Head of caudate nucleus (tissue), 42 donors: ENCODE data around the gene EDEM1.
"Not testable (repeated sequence)": the region's sequence is repeated elsewhere in the genome, so short reads cannot be mapped to it uniquely, and the experiment has no call there.

Source experiments
- DNase-seq, 42 donors: peaks; one replicate each; pipeline versions ENCODE4 v3.0.0 to v3.0.0-alpha.2; 2020 to 2021; ENCODE audit warnings: mixed read lengths in 7 of 42
- intact Hi-C: fragments of 100-400 bp; cut with DNase I; formaldehyde crosslinking; loops from one replicate; pipeline ENCODE4 v1.15.0; 2022

The EDEM1 gene

GRCh38 chr3:5169807-5170206 lies 17.7 kb upstream of the EDEM1 start:
- no peak for DNase-seq
- intact Hi-C loops = no loop called here

DNA sequence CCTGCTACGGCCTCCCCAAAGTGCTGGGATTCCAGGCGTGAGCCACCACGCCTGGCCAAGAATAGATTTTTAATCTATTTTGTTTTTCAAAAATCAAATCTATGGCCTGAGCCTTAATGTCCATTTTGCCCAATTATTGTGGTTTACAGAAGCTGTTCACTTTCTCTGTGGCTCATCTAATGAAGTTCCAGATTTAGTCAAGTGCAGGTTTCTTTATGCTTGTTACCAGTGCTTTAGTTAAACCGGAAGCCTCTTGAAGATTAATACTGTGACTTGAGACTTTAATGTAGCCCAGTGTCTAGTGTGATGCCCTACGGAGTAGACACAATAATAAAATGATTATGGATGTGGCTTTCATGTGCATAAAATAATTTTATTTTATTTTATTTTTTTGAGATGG lies 16.5 kb upstream of the EDEM1 start:
- intact Hi-C loops = no loop called here

DNA sequence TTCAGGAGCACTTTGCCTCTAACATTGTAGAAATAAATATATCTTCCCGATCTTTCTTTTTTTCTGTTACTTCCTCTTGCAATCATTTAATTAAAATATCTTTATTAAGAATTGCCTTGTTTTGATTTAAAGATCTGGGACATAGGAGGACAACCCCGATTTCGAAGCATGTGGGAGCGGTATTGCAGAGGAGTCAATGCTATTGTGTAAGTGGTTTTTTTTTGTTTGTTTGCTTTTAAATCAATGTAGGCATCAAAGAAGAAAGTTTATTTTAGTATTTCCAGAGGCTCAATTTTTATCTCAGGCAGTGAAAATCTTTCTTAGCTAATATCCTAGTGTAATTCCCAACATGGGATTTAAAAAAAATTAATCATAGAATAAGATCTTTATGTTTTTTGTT lies 15.5 kb upstream of the EDEM1 start:
- intact Hi-C loops = no loop called here
- DNase-seq = no peak

More for the DNA sequence above, 16.5 kb upstream of the EDEM1 start:
- no peak for DNase-seq

GRCh38 chr3:5179036-5179435 lies 8.5 kb upstream of the EDEM1 start:
- DNase-seq, intact Hi-C loops: not testable (repeated sequence)

- DNase-seq = no peak
Measured at GRCh38 chr3:5181469-5182141, 5.9 kb upstream of the EDEM1 start.

GRCh38 chr3:5183714-5184113 lies 3.8 kb upstream of the EDEM1 start:
- DNase-seq, intact Hi-C loops: not testable (repeated sequence)

More at GRCh38 chr3:5181469-5182141, 5.9 kb upstream of the EDEM1 start:
- intact Hi-C loops = no loop called here

DNA sequence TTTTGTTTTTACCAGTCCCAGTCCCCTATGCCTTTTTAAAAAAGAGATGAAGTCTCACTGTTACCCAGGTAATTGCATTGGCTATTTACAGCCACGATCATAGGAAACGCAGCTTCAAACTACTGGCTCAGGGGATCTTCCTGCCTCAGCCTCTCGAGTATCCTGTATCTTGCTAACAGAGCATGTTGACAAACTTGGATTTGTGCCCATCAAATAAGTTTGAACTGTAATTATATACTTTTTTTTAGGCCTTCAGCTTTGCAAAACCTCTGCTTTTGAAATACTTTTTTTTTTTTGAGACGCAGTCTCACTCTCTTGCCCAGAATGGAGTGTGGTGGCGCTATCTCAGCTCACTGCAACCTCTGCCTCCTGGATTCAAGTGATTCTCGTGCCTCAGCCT lies 3.0 kb upstream of the EDEM1 start:
- DNase-seq = no peak
- intact Hi-C loops = no loop called here

GRCh38 chr3:5185093-5185673 lies 2.3 kb upstream of the EDEM1 start:
- no peak for DNase-seq
- intact Hi-C loops = loop anchor here (5.0 kb wide), 1 partner anchor 63 kb away; the partner anchor contains the start of gene ARL8B

DNA sequence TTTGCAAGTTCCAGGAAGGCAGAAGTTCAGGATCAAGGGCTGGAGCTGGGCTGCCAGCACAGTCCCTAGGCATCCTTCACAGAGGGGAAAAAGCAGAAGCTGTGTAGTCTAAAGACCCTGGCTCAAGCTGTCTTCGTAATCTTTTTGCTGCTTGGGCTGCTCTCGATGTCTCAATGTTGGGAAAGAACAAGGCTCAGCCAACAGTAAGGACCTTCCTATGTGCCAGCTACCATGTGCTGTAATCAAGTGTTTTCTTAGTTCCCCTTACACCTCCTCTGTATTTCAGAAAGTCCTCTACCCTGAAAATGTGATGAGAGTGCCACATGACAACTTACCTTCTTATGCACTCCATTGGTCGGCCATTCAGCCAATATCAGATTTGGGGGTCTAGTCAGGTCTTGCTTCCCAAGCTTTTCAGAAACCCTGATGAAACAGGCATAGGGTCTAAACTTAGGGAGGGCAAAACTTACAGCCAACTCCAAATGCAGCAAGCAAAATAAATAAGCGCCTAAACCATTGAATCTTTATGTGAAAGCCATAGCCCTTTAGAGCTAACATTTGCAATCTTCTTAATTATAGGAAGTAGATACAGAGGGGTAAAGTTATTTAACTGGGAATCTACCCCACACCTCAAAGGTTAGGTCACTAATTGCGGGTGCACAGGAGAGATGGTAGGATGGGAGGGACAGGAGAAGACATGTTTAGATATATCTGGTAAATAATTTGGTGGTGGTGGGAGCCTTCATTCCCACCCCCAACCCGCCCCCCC lies 1.2 kb upstream of the EDEM1 start:
- intact Hi-C loops = loop anchor here (5.0 kb wide), 1 partner anchor 64 kb away; the partner anchor contains the start of gene ARL8B

DNA sequence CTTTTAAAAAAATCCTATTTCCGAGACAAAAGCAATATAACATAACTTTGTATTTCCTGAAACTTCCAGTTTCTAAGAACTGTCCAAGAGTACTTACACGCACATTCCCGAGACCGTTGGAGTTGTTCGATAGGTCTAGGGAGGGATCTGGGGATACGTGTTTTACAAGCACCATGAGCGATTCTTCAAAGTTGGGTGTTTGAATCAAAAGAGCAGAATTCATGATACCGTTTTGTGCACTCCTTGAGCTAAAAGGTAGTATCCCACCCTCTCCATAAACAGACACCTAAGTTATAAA lies 700 bp upstream of the EDEM1 start:
- intact Hi-C loops = loop anchor here (5.0 kb wide), 1 partner anchor 65 kb away; the partner anchor contains the start of gene ARL8B
- no peak for DNase-seq

More for the DNA sequence above, 1.2 kb upstream of the EDEM1 start:
- peak in 1 of 42 donors; percentile 21 for DNase-seq

DNA sequence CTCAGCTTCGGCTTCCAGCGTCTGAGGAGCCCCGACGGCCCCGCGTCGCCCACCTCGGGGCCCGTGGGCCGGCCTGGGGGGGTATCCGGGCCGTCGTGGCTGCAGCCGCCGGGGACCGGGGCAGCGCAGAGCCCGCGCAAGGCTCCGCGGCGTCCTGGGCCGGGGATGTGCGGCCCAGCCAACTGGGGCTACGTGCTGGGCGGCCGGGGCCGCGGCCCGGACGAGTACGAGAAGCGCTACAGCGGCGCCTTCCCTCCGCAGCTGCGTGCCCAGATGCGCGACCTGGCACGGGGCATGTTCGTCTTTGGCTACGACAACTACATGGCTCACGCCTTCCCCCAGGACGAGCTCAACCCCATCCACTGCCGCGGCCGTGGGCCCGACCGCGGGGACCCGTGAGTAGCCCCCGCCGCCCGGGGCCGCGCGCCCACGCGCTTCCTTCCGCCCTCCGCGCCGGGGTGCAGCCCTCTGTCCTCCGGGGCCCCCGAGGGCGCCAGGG lies 462 bp downstream of the EDEM1 start:
- intact Hi-C loops = loop anchor here (5.0 kb wide), 1 partner anchor 66 kb away; the partner anchor contains the start of gene ARL8B
- DNase-seq = peak in 34 of 42 donors; percentile 21 to 64 (median 37)

DNA sequence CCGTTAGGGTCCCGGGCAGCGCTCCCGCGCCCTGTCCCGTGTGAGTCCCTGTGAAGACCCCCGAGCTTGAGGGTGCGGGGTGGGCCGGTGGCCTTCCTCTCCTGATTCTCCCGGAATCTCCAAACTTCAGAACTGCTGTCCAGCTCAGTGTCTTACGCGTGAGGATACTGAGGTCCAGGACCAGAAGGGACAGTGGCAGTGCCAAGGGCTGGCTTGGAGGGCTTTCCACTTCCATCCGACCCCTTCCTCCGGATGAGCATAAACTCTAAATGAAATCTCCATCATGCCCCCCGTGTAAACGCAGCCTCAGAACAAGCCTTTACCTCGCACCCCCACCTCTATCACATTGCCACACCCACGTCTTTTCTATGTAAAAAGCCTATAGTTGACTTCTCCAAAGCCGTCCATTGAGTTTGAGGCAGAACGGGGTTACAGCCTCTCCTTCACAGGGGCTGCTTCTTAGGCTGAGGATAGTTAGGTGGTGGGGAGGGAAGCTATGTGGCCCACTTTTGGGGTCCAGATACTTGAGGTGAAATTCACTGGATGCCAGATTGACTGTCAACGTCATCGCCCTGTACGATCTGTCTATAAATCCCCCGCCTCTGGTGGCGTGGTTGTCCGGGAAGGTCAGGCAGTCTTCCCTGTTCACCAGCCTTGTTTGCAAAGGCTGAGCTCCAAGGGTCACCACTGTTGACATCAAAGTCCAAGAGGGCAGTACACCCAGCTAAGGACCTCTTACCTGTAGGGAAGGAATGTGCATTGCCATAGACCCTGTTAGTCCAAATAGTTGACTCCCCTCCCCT lies 1.1 kb downstream of the EDEM1 start:
- intact Hi-C loops = loop anchor here (5.0 kb wide), 1 partner anchor 66 kb away; the partner anchor contains the start of gene ARL8B

DNA sequence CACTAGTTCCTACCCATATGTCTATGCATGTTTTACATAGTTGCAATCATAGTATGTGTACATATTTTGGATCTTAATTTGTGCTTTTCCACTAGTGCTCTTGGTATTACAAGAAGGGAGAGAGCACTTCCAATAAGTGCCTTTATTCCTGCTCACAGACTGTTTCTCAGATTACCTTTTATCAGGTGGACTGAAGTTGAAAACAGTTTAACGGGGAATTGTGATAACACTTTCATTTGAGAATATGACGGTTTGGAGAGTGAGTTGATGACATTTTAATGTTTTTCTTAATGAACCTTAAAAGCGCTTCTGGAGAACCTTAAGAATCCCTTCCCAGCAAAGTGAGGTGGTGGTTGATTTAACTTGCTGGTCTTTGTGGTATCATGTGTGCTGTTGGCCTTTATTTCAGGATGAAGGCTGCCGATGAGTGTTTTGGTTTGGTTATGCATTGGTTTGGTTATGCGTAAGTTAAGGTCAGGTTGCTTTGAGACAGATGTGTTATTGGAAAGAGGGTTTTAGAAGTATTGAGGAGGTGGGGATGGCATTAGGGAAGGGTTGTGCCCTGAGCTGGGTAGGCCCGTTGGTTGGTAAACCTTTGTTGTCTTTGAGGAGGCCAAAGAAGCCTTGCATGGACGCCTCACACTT lies 2.8 kb downstream of the EDEM1 start:
- intact Hi-C loops = no loop called here
- DNase-seq = no peak

More for the DNA sequence above, 1.1 kb downstream of the EDEM1 start:
- DNase-seq = peak in 6 of 42 donors; percentile 10 to 19 (median 13)

- intact Hi-C loops = no loop called here
- DNase-seq = no peak
Measured at GRCh38 chr3:5191555-5192304, 4.2 kb downstream of the EDEM1 start.

DNA sequence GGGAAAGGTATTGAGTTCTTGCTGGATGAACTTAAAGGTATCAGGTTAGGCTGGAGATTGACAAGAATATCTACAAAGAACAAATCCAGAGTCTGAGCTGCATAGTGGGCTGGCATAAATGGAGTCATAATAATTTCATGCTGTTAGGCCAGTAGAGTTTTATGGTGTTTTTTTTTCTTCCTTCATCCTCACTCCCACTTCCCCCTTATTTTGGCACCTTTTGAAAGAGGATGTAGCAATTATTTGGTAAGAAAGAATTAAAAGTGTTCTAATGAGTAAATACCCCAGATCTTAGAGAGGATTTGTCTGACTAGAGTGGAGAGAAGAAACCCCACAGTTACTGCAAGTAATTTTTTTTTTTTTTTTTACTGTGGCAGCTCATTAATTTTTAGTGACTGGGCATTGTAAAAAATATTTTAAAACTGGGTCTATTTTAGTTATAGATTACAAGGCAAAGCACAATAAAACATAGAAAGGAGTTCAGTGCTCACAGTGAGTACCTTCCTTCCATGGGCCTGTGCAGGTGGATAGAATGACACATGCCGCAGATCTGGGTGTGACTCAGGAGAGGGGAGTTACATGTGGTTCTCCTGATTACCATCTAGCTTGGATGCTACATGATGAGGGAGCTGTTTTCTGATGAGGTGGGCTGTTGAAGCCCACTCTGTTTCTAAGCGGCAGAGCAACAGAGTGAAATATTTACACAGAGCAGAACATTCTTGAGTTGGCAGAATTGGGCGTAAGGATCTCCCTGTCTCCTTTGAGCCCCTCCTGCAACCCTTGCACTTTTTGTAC lies 5.3 kb downstream of the EDEM1 start:
- DNase-seq = no peak
- intact Hi-C loops = no loop called here

DNA sequence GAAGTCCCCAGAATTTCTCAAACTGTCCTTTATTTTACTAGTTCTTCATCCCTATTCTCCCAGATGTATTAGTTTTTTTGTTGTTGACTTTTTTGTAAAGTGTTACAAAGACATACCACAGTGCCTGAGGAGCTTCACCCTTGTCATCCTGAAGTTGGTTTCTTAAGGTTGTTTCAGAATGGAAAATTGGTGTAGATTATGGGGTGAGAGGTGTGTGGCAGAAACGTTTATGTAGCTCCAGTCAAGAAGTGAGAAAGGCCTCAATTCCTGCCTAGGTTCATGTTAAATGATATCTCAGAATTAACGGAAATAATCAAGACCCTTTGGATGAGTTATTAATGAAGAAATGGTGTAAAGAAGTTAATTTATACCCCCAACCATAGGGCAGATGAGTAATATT lies 6.8 kb downstream of the EDEM1 start:
- no peak for DNase-seq
- intact Hi-C loops = no loop called here
